Medulla oblongata (tissue), 1 donor: Measurements from ENCODE around the gene C9orf152.
"Not testable (repeated sequence)": the region's sequence is repeated elsewhere in the genome, so short reads cannot be mapped to it uniquely, and the experiment has no call there.

Experiments
- DNase-seq: peaks from one replicate; pipeline ENCODE4 v3.0.0-alpha.2; 2015; ENCODE audit errors: extremely low spot score

Gene C9orf152

DNA sequence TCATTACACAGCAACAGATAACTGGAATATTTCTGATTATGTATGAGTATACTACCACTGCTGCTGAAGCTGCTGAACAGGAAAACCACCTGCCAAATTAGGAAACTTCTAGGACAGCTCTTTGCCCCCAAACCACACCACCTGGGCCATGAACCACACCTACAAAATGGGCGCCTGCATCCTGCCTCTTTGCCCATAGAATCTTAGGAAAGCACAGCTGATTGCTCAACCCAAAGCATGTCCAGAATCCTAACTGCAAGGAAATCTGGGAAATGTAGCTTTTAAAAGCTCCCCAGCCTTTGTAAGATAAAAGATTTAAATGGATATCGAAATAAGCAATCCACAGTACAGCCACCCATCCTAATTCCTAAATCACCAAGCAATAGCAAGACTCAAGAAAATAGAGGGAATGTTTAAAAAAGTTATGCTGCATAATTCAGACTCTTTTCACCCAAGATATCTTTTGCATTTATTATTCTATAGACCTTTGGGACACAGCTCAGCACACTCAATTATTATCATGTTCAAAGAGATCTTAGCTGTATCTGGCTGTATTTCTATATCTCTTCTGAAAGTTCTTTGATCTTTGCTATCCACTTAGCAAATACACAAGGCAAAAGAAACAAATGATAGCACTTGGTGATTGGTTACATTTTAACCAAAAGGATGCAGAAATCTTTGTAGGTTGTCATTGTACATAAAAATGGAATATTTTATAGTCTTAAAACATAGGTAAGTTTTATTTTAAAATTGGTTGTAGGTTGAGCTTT is 6.8 kb upstream of the C9orf152 start:
- DNase-seq: no peak

DNA sequence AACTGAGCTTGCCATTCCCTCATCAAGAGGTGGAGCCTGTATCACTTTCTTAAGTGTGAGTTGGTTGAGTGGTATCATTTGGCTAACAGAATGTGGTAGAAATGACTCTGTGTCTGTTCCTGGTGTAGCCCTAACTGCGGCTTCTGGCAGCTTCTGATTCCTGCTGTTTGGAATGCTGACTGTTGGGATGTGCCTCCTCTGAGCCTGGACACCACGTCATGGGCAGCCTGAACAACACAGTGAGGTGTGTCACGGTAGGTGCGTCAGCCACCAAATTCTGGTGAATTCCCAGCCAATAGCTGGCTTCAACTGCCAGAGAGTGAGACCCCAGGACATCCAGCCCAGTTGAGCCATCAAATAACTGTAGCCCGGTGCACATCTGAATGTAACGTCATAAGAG is 6.1 kb upstream of the C9orf152 start:
- DNase-seq: no peak

DNA sequence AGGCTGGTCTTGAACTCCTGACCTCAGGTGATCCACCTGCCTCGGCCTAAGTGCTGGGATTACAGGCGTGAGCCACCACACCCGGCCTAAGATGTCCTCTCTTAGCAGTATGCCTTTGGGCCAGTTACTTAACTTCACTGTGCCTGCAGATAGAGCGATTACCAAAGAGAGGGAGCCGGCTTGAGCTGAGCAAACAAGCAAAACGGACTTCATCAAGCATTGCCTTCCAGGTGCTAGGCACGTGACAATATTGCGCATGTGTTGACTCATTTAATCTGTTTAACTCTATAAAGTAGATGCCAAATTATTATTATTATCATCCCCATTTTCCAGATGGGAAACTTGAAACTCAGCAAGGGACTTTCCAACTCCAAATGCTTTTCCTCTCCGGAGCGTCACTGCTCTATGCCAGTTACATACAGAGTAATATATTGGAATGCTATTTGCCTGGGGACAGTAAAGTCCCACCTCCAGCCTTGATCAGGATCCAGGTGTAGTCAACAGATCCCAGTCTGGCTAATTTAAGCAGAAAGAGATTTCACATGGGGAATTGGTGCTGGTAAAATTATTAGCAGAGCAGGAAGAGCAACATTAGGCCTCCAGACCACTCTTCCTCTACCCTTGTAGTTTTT is 5.6 kb upstream of the C9orf152 start:
- no peak for DNase-seq

DNA sequence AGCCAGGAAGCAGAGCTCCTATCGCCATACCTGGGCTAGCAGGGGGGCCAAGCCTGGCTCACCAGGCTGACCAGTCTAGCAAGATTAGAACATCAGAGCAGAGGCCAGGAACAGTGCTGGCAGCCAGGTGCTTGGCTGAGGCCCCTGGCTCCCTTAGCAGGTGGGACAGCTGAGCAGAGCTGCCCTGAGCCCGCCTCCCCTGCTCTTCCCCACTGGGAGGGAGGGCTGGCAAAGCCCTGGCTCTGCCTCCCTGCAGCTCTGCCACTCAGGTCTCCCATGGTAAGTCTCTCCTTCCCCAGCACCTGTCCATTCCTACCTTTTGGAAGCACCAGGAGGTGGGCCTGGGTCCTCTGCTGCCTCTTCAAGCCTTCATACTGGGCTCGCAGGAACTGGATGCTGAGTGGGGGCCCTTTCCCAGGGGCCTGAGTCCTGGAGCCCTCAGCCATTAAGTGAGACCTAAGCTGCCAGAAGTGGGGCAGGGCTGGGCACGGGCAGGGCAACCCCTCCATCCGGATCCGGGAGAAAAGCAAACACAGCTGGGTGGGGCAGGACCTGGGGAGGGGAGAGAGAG is 803 bp downstream of the C9orf152 start:
- DNase-seq: no peak

DNA sequence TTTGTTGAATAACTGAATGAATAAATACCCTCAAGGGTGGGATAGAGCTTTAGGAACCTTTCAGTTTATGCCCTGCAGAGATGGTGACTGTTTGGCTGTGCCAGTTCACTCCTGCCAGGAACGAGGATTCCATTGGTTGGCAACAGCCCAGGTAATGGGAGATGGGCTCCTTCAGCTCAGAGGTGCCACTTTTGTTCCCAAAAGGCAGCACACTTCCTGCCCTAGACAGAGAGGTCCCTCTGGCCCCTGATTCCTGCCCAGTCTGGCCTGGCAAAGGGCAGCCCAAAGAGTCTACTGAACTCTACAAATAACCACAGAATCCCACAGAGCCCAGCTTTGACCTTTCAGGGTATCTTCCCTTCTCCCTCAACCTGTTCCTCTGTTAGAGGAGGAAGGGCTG is 1.6 kb downstream of the C9orf152 start:
- DNase-seq: no peak

DNA sequence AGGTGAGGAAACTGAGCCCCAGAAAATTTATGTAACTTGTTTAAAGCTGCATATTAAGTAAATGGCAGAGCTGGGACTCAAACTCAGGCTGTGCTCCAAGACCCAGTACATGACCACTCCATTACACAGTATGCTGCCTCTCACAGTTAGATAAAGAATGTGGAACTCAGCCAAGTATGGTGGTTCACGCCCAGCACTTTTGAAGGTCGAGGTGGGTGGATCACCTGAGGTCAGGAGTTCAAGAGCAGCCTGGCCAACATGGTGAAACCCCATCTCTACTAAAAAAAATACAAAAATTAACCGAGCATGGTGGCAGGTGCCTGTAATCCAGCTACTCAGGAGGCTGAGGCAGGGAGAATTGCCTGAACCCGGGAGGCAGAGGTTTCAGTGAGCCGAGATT is 2.3 kb downstream of the C9orf152 start:
- DNase-seq: not testable (repeated sequence)

DNA sequence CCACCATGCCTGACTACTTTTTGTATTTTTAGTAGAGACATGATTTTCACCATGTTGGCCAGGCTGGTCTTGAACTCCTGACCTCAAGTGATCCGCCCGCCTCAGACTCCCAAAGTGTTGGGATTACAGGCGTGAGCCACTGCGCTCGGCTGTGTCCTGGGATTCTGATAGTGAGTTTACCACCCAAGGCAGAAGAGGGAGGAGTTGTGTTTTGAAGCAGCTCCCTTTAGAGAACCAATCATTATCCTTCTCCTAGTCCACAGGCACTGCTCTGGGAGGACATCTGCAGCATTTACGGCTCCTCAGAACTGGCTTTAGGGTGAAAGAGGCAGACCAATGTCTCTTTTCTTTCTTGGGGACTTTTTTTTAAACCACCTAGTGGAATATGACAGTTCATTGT is 5.7 kb downstream of the C9orf152 start:
- DNase-seq: no peak

DNA sequence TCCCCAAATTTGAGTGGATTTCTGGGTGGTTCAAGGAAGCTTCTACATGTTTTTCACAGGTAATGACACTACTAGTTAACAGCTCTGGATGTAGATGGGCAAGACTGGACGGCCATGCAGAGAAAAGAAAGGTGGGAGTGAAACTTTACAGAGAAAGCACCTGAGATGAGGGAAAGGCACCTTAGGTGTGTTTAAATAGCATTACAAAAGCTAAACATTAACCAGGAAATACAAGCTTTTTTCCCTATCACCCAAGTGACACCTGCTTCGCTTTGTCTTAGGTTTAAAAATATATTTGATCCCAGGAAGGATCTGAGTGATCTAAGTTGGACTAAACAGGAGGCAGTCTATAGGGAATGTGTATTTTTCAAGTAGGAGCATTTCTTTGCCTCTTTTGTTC is 8.3 kb downstream of the C9orf152 start:
- no peak for DNase-seq

DNA sequence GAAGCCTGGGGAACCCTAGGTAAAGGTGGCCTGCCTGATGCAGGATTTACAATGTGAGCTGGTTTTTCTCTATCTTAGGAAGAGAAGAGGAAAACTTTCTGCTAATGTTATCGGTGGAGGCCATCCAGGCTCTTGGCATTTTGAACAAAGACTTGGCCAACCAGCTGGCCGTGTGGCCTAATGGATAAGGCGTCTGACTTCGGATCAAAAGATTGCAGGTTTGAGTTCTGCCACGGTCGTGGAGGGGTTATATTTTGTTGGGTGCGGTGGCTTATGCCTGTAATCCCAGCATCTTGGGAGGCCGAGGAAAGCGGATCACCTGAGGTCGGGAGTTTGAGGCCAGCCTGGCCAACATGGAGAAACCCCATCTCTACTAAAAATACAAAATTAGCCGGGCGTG is 9.6 kb downstream of the C9orf152 start:
- DNase-seq: no peak

DNA sequence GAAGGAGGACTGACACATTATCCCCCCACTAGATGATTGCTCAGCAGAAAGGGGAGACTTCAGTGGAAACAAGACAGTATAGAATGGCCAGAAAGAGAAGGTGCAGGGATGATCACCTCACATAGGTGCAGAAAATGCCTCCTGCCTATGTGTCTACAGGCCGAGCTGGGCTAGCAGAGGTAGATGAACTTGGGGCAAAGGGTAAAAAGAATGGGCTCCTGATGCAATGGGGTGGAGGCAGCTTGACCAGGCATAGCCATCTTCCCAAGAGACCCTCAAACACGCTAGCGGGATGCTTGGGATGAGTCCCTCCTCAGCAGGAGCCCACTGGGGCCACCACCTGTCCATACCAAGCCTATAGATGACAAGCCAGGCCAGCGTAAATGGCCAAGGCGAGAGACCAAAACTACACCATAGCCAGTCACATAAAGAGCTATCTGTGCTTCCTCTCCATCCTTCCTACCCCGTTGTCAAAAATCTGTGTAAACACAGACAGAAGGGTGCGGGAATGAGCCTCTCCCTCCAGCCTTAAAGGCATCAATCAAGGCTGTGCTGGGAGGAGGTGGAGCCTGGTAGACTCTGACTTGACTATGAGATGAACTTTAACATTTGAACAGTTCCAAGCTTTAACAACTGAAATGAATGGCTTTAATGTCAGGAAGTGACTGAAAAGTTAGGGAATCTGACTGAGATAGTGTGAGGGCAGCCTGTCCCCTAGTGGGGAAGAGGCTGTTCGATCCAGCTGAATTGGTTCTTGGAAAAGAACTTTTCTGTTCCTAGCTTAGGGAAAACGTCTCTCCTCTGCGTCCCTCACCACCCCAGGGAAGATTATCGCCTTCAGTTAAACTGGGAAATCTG is 10.4 kb downstream of the C9orf152 start:
- DNase-seq: no peak

DNA sequence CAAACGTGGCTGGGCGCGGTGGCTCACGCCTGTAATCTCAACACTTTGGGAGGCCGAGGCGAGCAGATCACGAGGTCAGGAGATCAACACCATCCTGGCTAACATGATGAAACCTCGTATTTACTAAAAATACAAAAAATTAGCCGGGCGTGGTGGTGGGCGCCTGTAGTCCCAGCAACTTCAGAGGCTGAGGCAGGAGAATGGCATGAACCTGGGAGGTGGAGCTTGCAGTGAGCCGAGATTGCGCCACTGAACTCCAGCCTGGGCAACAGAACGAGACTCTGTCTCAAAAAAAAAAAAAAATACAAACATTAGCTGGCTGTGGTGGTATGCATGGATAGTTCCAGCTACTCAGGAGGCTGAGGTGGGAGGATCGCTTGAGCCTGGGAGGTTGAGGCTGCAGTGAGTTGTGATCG is 11.9 kb downstream of the C9orf152 start:
- DNase-seq: not testable (repeated sequence)

DNA sequence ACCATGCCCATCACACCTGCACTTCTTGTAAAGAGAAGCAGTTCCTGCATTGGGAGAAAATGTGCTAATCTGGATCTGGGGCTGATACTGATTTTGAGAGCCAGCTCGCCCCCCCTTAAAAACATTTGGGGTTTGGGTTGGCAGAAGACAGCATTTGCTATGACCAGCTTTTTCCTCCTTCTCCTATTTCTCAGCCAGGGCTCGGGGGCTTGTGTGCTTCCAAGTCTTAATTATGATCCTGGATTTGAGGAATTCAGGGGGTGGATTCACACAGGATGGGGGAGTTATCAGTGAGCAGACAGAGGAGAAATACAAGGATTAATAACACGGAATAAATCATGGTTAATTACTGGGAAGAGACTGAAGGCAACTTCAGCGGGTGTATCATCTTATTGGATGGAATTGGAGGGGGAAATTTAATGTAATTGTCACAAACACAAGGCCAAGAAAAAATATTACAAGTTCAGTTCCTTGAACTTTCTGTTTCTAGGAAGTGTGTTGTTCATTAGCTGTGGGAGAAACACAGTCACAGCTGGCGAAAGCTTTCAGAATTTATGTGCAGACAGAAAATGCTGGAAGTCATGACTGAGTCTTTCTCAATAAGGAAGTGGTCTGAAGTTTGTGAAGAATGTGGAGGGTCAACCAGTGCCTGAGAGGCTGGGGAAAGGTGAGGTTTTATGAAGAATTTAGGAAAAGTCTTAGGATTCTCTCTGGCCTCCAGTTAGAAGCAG is 15.3 kb downstream of the C9orf152 start:
- no peak for DNase-seq

DNA sequence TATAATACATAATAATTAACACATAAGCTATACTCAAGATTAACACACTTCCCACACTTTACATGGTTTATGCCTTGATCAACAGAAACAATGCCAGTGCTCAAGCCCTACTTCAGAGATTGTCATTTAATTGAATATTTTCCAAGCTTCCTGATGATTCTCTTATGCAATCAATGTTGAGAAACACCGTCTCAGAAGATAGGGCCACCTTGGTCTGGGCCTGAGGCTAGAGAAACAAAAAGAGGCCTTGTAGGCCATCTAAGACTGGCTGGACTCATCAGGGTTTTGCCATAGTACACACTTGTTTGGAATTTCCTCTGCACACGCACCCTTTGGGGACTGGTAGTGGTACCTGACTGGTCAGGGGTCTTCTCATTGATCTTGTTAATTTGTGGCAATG is 16.3 kb downstream of the C9orf152 start:
- DNase-seq: no peak

DNA sequence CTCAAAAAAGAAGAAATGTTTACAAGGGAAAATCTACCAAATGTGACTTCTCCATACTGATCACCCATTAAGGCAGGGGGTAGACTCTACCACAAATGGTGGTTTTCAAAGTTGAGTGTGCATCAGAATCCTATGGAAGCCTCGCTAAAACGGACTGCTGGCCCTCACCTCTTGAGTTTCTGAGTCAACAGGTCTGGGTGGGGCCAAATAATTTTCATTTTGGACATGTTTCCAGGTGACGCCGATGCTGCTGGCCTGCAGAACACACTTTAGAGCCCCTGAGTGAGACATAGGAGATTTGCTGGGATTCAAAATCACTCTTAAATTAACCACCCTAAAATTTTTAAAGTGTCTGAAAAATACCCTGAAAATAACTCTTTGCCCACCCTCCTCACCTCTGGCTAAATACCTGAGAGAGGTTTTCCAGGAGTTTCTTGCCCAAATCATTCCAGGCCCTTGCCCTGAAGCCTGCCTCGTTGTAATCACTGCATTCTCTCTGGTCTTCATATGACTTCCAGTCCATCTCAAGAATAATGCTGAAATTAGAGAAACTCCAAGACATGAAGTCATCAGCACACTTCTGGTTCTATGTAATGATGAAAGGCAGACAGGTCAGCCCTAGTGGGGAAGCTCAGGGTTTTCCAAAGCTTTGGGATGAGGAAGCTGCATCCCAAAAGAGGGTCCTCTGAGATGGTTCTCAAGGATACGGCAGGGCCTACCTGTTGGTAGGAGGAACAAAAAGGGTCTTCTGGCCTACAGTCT is 18.2 kb downstream of the C9orf152 start:
- DNase-seq: no peak

DNA sequence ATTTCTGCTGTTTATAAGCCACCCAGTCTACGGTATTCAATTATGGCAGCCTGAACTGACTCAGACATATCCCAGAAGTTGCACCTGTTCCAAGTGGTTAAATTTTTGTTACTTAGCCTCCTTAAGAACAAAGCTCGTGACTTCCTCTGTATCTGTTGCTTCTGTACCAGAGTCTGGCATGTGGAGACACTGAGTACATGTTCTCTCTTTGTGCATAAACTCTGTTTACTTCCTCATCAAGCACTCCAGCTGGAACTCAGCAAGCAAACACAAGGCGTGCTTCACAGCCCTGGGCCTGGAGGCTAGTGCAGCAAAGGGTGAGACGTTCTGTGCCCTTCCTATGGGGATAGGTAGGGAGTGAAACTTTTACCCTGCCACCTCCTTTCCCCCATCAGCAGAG is 19.0 kb downstream of the C9orf152 start:
- DNase-seq: peak; percentile 74

DNA sequence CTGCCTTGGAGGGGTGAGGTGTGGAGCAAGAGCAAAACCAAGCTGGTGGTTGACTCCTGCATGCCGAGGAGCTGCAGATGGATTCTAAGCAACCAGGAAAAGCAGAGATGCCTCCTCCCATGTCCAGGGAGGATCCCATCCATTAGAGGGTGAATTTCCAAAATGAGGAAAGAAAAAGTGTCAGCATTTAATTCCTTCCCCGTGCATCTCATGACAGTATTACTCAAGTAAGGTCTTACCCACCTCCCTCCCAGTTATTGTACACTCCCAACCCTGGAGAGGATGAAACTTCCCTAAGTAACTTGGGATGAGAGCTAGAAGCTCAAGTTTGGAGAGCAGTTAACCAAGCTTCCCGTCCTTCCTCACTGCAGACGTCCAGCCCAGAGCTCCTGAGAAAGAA is 19.9 kb downstream of the C9orf152 start:
- no peak for DNase-seq

DNA sequence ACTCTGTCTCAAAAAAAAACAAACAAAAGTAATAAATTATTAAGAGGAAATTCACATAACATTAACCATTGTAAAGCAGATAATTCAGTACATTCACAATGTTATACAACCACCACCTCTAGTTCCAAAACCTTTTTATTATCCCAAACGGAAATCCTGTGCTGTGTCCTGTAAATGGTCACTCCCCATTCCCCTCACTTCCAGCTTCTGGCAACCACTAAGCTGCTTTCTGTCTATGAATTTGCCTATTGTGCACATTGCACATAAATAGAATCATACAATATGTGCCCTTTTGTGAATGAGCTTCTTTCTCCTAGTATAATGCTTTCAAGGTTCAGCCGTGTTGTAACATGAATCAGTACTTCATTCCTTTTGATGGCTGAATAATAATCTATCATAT is 20.8 kb downstream of the C9orf152 start:
- no peak for DNase-seq

DNA sequence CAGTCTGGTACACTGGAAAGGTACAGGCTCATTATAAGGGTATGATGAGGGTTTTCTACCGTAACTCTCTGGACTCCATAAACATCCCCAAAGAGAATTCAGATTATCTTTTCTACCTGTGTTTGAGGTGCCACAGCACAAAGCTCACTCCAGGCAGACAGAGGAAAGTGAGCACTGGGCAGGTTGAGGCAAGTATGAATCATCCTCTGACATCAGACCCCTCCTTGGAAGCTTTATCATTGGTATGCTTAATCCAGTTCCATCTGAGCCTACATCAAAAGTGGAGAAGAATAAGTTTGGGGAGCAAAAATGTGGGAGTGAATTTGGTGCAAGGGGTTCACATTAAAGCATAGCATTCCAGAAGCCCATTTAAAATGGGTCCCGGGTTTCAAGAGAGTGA is 21.7 kb downstream of the C9orf152 start:
- no peak for DNase-seq

DNA sequence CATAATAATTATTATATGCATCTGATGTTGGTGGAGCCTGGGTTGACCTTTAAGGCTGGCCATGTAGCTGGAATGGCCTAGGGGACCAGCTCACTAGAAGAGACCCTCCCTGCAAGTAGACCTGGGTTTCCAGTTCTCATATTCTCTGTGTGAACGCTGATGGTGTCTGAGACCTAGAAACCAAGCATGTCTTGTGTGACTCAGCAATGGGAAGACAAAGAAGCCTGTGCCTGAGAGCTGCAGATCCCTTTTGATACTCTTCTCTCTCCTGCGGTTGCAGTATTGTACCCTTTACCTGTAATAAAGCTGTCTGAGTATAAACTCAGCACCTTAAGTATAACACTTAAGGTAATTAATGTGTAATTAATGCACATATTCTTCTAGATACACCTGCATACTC is 22.2 kb downstream of the C9orf152 start:
- DNase-seq: no peak

DNA sequence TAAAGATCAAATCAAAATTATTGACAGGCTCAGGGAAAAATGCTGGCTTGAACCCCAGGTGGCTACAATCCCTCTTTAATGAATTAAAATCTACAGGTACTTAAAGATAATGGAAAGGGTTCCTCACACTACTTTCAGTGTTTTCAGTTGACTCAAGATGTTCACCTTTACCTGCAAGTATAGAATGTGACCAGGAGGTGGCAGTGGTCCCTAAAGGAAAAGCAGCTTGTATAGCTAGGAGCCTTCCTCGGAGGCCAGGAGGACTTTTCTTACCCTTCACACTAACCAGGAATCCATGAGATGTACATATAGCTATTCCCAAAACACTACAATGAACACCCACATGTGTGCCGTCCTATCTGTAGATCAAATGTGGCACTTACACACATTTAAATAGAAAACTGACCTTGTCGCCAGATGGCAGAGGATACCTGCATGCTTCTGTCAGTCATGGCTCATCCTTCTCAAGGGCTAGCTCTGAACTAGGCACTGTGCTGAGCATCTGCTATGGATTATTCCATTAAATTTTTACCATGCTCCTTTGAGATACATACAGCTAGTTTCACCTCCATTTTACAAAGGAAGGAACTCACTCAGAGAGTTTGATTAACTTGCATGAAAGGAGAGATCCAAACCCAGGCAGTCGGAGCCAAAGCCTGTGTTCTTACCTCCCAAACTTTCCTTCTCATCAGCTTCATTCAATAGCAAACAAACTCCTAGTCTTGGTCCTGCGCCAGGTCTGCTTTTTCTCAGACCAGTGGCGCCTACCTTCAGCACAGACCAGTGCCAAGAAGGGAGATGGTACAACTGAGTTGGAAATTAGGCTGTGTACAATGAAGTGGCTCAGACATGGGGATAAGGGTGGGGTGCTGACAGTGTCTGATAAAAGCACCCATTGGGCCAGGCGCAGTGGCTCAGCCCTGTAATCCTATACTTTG is 24.5 kb downstream of the C9orf152 start:
- DNase-seq: peak; percentile 78
